HG03060 (cell line): ENCODE results near the gene ARID5B.
"Not testable (repeated sequence)": the region's sequence is repeated elsewhere in the genome, so short reads cannot be mapped to it uniquely, and the experiment has no call there.

Experiments used
- ATAC-seq: cut with Tn5 transposase; IDR thresholded peaks from one replicate; pipeline ENCODE4 v1.9.1; 2021; ENCODE audit warnings: low read depth, moderate number of reproducible peaks; ENCODE audit not compliant: unreplicated experiment

The ARID5B gene

DNA sequence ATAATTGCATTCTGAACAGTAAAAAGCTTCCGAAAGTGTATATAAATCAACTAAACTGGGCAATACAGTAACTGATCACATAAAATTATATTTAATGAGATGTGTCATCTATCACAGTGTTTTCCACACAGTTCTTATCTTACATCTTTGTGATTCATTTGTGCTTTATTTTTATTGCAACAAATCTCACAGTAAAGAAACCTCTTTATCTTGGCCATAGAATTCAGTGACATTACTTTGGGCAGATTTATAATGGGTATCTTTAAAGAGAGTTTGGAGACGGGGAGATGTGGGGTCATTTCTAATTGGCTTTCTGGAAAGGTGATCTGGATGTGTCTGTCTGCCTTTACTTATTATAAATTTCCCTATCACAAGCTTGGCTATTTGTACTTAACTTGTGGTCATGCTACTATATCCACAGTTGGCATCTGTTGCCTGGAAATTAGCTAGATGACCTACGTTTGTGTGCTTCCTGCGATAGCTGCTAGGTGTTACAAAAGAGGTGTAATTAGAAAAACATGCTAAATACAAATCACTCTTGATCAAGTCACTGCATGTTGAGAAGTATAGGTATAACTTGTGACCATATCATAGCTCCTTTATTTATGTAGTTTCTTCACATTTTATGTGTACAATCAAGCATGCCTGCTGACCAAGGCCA lies 123.8 kb downstream of the ARID5B start:
- ATAC-seq, result no peak

DNA sequence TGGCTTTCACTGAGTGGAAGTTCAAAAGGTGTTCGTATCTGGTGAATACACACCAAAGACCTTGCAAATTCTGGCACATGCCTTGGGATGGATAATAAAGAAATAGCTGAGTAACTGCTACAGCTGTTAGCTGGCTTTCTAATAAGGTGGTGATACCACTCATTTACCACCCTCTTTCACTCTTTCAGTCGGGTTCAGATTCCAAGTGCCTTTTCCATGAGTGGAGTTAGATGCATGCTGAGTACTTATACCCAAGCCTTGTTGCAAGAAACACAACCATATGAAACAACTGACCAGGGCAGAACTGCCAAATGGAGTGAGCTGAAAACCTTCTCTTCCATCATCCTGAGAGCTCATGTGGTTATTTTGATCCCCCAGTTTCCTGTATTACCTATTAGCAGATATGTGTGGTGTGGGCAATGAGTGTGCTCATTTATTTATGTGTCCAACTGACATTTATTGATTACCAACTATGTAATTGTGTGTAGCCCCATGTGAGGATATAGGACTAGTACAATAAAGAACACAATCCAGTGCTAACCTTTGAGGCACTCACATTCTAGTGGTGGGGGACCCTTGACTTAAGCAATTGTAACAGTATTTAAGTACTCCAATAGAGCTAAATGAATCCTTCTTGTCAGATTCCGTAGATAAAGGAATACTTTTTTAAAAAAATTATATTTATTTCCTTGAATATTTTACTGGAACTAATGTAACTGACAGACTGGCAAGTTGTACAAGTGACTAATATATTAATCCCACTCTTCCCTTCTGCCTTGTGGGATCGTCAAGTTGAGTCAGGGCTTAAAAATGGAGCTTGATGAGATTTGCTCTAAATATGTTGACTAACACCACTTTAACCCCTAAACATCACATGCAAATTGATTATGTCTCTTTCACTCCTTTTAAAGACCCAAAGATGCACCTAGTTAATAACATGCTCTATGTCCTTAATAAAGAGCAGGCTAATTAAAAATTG lies 124.7 kb downstream of the ARID5B start:
- no peak for ATAC-seq

- no peak for ATAC-seq
Observed at GRCh38 chr10:62027841-62028501, 126.5 kb downstream of the ARID5B start.

- not testable (repeated sequence) for ATAC-seq
Observed at GRCh38 chr10:62028502-62028842, 127.0 kb downstream of the ARID5B start.

DNA sequence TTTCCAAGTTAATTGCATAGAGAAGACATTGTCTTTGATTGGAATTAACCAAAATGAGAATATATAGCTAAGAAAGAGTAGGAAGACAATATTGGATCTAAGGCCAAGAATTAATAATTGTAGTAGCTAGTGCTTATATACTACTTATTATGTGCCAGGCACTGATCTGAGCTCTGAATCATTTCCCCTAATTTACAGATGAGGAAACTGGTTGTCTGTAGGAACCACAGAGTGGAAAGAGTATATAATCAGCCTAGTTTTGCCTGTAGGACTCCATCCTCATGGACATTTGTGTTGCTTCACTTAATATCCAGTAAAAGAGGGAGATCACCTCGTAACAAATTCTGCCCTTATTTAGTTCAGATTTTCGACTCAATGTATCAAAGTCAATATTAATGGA lies 127.9 kb downstream of the ARID5B start:
- ATAC-seq, result no peak

GRCh38 chr10:62031507-62031906 lies 130.0 kb downstream of the ARID5B start:
- ATAC-seq, result no peak

DNA sequence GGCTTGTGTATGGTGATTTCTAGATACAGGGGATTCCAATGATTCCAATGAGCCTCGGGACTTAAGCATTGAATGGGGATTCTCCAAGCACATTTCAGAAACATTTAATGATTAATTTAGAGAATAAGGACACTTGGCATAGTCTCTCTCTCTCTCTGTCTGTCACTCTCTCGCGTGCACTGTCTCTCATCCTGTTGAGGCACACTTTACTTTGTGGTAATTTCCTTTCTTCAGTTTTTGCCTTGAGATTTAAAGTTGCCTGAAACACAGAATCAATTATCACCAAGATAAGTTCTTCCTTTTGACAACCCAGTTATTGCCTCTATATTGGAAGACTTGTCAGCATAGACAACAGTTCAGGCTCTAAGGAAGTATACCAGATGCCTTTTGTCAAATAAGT lies 131.6 kb downstream of the ARID5B start:
- no peak for ATAC-seq

GRCh38 chr10:62034096-62034640 lies 132.7 kb downstream of the ARID5B start:
- no peak for ATAC-seq

DNA sequence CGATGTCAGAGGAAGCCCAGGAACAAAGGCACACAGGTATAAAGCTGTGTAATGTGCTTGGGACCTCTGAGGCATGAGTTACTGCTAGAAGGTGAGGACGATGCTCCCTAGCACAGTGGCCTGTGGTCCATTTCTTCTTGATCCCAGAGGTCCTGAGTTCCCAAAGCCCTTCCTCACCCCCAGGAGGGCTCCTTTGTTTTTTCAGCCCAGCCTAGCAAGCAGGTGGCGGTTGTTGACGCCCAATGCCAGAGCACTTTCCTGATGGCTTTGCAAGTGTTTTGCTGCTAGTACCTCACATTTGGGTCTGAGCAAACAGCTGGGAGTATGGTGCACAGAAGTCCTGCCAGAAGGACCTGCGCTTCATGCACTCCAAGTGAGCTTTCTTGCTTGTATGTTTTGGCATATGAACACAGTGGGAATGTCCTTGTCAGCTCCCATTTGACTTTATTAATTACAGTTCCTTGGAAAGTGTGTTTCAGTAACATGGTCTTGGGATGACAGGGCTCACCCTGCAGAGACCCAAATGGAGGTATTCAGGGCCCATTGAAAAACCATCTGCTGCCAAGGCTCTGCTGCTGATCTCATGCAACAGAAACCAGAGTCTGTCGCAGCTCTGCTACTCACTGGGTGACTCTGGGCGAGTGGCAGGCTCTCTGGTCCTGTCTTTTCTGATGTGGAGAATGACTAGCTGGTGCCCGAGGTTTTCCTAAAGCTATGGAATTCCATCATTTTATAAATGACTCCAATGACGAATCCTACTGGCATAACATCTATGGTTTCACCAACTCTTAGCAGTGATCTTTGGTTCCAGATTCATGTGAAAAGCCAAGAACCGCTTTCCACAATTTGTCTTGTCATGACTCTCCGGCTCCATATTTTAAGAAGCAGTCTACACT lies 134.9 kb downstream of the ARID5B start:
- no peak for ATAC-seq

DNA sequence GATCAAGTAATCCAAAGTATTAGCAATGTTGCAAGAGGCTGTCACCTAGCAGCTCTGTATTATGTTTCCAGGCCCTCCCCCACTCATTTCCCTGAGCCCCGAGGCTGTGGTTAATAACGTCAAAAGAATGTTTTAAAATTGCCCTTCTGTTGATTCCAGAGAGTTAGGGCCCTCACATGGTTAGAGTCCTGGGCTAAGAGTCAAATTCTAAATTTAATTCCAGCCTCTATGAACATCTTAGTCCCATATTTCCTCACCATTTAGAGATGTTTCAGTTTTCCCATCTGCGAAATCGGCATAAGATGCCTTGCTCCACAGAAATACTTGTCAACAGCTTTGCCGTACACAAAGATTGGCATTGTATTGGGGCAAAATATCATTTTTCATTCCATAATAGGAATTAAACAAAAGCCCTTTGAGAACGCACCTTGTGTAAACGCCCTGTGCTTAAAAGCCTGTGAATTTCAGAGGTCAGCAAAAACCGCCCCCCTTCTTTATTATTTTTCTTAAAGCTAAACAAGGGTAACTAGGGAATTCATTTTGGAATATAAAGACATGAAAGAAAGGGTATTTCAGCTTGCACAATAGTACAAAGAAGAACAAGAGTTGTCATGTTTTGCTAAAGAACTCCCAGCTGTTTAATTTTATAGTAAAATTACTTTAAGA lies 135.8 kb downstream of the ARID5B start:
- ATAC-seq, result no peak

DNA sequence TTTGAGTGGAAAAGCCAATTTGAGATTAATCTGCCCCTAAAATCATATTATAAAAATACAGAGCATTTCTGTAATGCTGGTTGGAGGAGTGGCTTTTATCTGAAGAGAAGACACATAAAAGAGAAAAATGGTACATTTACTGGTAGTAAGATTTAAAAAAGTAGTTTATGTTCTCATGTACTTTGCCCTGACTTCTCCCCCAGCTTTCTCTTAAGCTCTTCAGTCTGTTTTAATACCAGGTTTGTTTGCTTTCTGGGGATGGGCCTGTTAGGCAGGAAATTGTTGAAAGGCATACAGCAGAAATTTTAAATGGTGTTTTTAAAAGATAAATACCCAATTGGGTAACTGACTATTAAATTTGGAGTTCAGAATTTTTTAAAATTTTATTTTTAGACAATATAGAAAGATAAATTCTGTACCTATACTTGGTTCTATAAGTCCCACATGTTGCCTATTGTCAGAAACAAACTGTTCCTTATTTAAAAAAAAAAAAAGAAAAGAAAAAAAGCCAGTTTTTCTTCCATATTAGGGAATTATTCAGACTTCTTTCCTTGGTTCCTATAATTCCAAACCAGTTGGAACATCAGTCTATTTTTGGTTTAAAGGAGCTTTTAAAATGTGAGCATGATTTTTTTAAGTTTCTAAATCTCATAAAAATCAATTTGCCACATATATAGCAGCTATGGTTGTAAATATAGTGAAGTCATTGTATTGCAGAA lies 136.6 kb downstream of the ARID5B start:
- no peak for ATAC-seq

DNA sequence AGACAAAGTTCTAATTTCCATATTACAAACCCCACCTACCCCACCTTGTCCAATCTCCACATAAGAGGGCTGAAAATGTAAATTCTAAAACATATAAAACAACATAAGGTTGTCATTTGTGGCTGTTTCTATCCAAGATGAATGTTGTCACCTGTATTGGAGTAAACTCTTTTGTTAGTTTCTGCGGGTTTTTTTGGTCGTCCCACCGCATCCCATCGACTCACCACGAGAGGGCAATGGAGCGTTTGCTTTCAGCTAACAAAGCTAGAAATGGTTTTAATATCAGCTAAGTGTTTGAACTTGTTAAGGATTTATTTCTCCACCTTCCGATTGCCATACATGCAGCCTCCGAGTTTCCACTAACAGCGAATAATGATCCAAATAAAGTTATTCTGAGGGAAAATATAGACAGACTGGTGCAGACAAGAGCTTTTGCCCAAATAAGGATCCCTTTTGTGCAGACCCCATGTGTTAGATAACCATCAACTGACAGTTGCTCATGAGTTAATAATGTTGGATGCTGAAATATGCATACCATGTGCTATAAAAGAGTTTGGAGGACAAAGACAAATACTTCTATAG lies 137.2 kb downstream of the ARID5B start:
- no peak for ATAC-seq

DNA sequence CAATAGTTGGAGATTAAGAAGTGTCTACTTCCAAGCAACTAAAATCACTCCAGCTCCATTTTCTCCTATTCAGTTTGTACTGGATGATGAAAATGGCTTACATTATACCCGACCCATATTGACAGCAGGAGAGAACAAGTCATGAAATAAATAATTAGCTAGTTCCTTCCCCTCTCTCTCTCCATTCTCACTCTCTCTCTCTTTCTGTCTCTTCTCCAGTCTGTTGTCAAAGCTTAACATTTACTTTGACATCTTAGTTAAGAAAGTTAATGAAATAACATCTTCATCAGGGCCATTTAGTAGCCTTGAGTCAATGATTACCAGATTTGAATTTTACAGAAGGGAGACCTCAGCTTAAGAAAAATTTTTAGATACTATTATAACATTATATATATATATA lies 138.5 kb downstream of the ARID5B start:
- ATAC-seq, result no peak

DNA sequence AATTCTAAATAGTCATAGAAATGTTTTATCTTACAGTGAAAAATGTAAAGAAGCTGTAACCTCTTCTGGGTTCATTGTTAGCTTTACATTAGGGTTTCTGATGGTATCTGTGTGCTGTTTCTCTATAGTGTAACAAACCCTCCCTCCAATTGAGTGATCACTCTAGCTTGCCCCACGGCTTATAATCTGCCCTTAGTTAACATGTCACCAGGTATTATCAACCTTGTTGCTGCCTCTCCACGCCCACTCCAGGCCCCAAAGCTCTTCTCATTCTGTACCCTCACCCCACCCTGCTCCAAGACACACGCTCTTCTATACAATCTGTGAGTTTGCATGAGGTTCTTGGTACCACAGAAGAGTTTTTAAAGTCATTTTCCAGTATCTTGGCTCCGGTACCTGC lies 139.4 kb downstream of the ARID5B start:
- no peak for ATAC-seq

DNA sequence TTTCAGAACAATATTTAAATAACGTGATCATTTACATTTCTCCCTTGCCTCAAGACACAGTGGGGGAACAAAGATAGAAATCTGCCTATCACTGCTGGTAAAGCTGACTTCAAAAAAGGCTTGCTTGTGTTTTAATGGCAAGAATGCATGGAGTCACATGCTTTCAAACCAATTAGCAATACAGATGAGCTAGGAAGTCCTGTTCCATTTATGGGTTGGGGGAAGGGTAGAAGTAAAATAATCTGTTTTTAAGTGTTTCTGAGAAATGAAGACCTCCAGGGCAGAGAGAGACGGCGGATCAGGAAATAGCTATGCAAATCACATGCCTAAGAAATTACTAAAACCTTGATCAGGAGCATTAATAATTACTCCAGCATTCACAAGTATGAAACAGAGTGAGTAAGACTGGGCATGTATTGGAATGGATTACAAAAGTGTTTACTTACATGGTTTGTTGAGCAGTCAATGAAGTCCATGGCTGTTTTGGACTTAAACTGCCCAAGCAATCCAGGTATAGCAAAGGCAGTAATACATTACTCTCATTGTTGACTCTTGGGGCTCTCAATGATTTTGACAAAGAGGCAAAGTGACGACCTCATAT lies 142.0 kb downstream of the ARID5B start:
- ATAC-seq, result no peak

GRCh38 chr10:62044566-62044965 lies 143.1 kb downstream of the ARID5B start:
- no peak for ATAC-seq

- no peak for ATAC-seq
Observed at GRCh38 chr10:62045765-62046521, 144.4 kb downstream of the ARID5B start.
